MCF 10A (cell line): ENCODE measurements around the gene TEDDM1. TPM values are rescaled to one million over a fixed set of nuclear protein-coding genes. Genes with fewer than 3 reads are reported as not detected.

ENCODE experiments used
- BruUV-seq: library from RNA; stranded (reverse); fragments of 400-500 nt; replicated peaks from 2 replicates; lab custom pipeline; 2021; lab: Mats Ljungman, UMichigan
- CTCF ChIA-PET: fragments of 300-600 bp; sonication (Branson Sonifier 250); formaldehyde crosslinking; extraction: SDS; loops from one replicate; lab custom pipeline; 2021; ENCODE audit warnings: antibody characterized with exemption, inconsistent platforms; lab: Yijun Ruan, JAX
- POLR2A ChIA-PET: fragments of 300-600, 350-650 bp; sonication (Branson Sonifier 250); formaldehyde crosslinking; extraction: SDS; loops from one replicate; lab custom pipeline; 2020; ENCODE audit warnings: antibody characterized with exemption, inconsistent platforms; lab: Yijun Ruan, JAX
- DNase-seq: peaks from one replicate; pipeline ENCODE4 v3.0.0-alpha.2; 2018; ENCODE audit not compliant: unreplicated experiment
- H3K27ac Mint-ChIP-seq: one replicate; pipeline ENCODE4 v1.8.0; 2022; ENCODE audit warnings: mild to moderate bottlenecking, low read depth, mixed read lengths; ENCODE audit not compliant: unreplicated experiment
- H3K27me3 Mint-ChIP-seq: one replicate; pipeline ENCODE4 v1.8.0; 2022; ENCODE audit warnings: mixed read lengths; ENCODE audit not compliant: insufficient read depth, unreplicated experiment
- H3K36me3 Mint-ChIP-seq: one replicate; pipeline ENCODE4 v1.8.0; 2022; ENCODE audit warnings: mild to moderate bottlenecking, moderate library complexity, mixed read lengths; ENCODE audit not compliant: insufficient read depth, unreplicated experiment
- H3K4me1 Mint-ChIP-seq: one replicate; pipeline ENCODE4 v1.8.0; 2022; ENCODE audit warnings: mixed read lengths; ENCODE audit not compliant: insufficient read depth, unreplicated experiment
- H3K4me3 Mint-ChIP-seq: one replicate; pipeline ENCODE4 v1.8.0; 2022; ENCODE audit warnings: mild to moderate bottlenecking, moderate library complexity, mixed read lengths; ENCODE audit not compliant: unreplicated experiment
- H3K9me3 Mint-ChIP-seq: one replicate; pipeline ENCODE4 v1.8.0; 2022; ENCODE audit warnings: mixed read lengths; ENCODE audit not compliant: unreplicated experiment
- intact Hi-C: fragments of 100-400 bp; cut with micrococcal nuclease; formaldehyde crosslinking; loops from 2 replicates; pipeline ENCODE4 v1.14.1; 2022
- total RNA-seq: library from RNA; stranded (reverse); gene quantifications from 2 replicates; pipeline ENCODE4 v1.2.3, GENCODE V29; 2022
- TF ChIP-seq, protein P1 (sequence below): fragments of 200-600 bp; IDR thresholded peaks from one replicate; pipeline ENCODE4 v1.8.0; 2022; ENCODE audit warnings: antibody characterized with exemption, mild to moderate bottlenecking; ENCODE audit not compliant: unreplicated experiment

The TEDDM1 gene
- total RNA-seq, 1 experiment from 2014 or later: not detected

DNA sequence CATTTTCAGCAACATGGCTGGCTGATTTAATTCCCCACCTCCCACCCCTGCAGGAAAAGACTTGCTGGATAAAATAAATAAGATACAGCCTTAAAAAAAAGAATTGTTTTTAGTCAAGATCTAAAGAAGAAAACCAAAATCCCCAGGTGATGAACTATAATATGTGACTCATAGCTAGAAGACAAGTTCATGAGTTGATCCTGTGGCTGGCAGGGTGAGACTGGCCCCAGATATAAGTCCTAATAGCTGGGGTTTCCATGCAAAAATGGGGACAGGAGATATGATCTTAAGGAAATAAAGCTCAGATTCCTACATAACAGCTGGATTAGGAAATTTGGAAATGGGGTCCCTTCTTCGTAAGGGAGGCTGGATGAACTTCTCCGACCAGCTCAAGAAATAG, 27.6 kb upstream of the TEDDM1 start:
- Mint-ChIP-seq H3K4me1 (no peaks in the 10 kb centered on the region), H3K27me3 (no peaks in the 10 kb centered on the region), H3K9me3 (no peaks in the 10 kb centered on the region), H3K27ac (no peak overlapping the region), H3K4me3 (no peak overlapping the region), H3K36me3 (no peaks in the 10 kb centered on the region)
- intact Hi-C loops: no loop called here
- BruUV-seq: no TSS peak
- DNase-seq: no peak
- TF ChIP-seq, protein P1, sequence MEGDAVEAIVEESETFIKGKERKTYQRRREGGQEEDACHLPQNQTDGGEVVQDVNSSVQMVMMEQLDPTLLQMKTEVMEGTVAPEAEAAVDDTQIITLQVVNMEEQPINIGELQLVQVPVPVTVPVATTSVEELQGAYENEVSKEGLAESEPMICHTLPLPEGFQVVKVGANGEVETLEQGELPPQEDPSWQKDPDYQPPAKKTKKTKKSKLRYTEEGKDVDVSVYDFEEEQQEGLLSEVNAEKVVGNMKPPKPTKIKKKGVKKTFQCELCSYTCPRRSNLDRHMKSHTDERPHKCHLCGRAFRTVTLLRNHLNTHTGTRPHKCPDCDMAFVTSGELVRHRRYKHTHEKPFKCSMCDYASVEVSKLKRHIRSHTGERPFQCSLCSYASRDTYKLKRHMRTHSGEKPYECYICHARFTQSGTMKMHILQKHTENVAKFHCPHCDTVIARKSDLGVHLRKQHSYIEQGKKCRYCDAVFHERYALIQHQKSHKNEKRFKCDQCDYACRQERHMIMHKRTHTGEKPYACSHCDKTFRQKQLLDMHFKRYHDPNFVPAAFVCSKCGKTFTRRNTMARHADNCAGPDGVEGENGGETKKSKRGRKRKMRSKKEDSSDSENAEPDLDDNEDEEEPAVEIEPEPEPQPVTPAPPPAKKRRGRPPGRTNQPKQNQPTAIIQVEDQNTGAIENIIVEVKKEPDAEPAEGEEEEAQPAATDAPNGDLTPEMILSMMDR: no peak
- ChIA-PET POLR2A (interaction anchor here (0.7 to 1.1 kb wide), 3 partner anchors 25 to 252 kb away, joined by 3 to 4 read pairs (median 4); no protein-coding TSS in a partner anchor), CTCF (interaction anchor here (0.7 to 1.2 kb wide), 8 partner anchors 12 to 1290 kb away, joined by 3 to 4 read pairs (median 3); no protein-coding TSS in a partner anchor)

DNA sequence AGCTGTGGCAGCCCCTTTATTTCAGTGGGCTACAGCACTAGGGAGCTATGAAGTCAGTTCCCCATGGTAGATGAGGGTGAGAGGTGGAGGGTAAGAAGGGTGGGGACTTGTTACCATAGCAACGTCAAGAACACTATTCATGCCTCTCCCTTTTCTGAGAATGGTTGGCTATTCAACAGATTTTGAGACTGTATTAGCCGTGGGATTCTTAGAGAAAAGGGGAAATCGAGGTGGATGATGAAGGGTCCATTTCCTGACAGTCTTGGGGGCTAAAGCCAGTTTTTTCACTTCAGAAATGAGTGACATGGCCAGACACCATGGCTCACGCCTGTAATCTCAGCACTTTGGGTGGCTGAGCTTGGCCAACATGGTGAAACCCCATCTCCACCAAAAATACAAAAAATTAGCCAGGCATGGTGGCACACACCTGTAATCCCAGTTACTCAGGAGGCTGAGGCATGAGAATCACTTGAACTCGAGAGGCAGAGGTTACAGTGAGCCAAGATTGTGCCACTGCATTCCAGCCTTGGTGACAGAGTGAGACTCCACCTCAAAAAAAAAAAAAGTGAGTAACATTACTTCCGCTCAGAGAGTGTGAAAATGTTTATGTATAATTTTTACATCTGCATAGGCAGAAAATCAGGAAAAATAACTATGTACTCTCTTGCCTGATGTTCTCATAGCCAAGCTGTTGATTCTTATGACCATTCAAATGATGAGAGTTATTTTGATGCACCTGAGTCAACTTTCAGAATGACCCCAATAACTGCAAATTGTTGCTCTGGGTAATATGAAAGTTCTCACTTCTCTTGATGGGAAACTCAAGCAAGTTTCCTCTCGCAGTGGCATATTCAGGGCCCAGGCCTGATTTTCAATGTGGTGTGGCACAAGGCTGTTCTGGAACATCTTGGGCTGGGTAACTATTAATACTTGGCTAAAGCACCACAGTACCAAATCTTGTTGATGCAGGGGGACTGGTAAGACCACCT, 26.3 kb upstream of the TEDDM1 start:
- ChIA-PET CTCF (no interaction called here), POLR2A (interaction anchor here (0.6 kb wide), 1 partner anchor 18 kb away, joined by 5 read pairs; no protein-coding TSS in a partner anchor)

DNA sequence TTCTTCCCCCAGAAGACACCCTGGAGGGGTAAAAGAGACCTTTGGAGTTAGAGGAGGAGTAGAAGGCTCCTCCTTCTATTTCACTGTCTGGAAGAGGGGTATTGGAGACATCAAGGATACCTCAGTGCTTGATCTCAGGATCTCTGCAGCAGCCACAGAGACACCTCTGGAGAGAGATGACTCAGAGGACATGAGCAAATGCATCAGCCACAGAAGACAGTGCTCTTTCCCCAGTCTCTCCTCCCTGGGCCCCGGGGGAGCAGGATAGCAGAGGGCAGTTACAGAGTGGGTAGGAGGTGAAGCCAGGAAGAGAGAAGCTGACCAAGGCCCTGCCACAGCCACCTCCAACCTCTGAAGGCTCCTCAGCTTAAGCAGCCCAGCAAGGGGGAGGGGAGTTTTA, 15.3 kb upstream of the TEDDM1 start:
- POLR2A ChIA-PET: interaction anchor here (1.2 kb wide), 1 partner anchor 10 kb away, joined by 4 read pairs; no protein-coding TSS in a partner anchor
- H3K9me3 Mint-ChIP-seq: no peaks in the 10 kb centered on the region
- BruUV-seq: no TSS peak

More for the DNA sequence above, 26.3 kb upstream of the TEDDM1 start:
- Mint-ChIP-seq H3K27me3 (no peaks in the 10 kb centered on the region), H3K4me3 (no peak overlapping the region), H3K27ac (no peak overlapping the region), H3K36me3 (no peaks in the 10 kb centered on the region), H3K9me3 (no peaks in the 10 kb centered on the region), H3K4me1 (no peaks in the 10 kb centered on the region)
- TF ChIP-seq, protein P1: no peak
- intact Hi-C loops: no loop called here
- no TSS peak for BruUV-seq
- DNase-seq: no peak

More for the DNA sequence above, 15.3 kb upstream of the TEDDM1 start:
- peaks cover 6% of the 10 kb centered on the region for H3K4me1 Mint-ChIP-seq
- H3K27ac Mint-ChIP-seq: no peak overlapping the region
- CTCF ChIA-PET: interaction anchor here (0.7 to 1.1 kb wide), 5 partner anchors 12 to 369 kb away, joined by 3 read pairs; no protein-coding TSS in a partner anchor
- no peaks in the 10 kb centered on the region for H3K36me3 Mint-ChIP-seq
- no peak overlapping the region for H3K4me3 Mint-ChIP-seq
- no peaks in the 10 kb centered on the region for H3K27me3 Mint-ChIP-seq
- TF ChIP-seq, protein P1: no peak
- DNase-seq: peak; percentile 11
- intact Hi-C loops: no loop called here
